NT2/D1 (cell line): ENCODE measurements around the gene ARL6IP5.

ENCODE experiments used
- SUZ12 ChIP-seq: IDR thresholded peaks from 2 replicates; pipeline ENCODE4 v1.6.1; 2011; ENCODE audit not compliant: insufficient read length, insufficient read depth; ENCODE audit errors: extremely low read depth
- YY1 ChIP-seq: IDR thresholded peaks from 2 replicates; pipeline ENCODE4 v1.6.1; 2011; ENCODE audit not compliant: insufficient read length, insufficient read depth
- ZNF274 ChIP-seq: IDR thresholded peaks from 2 replicates; pipeline ENCODE4 v1.6.1; 2011; ENCODE audit warnings: mild to moderate bottlenecking, low read depth, low read length

DNA sequence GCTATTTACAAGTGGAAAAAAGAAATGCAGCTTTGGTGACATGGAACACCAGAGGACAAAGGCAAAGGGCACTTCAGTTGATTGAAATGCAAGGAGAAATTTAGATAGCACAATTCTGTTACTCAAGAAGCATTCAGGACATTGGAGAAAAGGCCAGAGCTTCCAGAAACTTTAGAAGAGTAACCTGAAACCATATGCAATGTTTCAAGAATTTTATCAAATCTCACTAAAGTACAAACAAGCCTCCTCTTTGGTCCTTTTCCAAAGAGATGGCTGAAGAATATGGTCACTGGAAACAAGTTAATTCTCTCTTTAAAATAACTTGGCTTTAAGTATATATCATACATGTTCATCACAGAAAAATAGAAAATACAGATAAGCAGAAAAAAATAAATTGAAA is 52.3 kb downstream of the ARL6IP5 start:
- TF ChIP-seq SUZ12 (no peak), ZNF274 (no peak), YY1 (no peak)
